Pancreas (tissue), 10 donors: ENCODE measurements around the gene HNRNPL. TPM values are rescaled to one million over a fixed set of nuclear protein-coding genes. Genes with fewer than 3 reads are reported as not detected.
"Not testable (repeated sequence)": the region's sequence is repeated elsewhere in the genome, so short reads cannot be mapped to it uniquely, and the experiment has no call there.

Experiments
- ATAC-seq, 4 donors: fragments of 200-7000 bp; cut with Tn5 transposase; one replicate each; pipeline versions ENCODE4 v1.8.0 to v1.9.1; 2020; ENCODE audit warnings: mild to moderate bottlenecking in 4 of 4, moderate library complexity in 4 of 4
- DNase-seq, 6 donors: peaks; one replicate each; pipeline ENCODE4 v3.0.0-alpha.2; 2020
- FAIRE-seq: peaks from 2 replicates; lab custom pipeline; 2012; peaks lifted over from hg19 to GRCh38; lab: Jason Lieb, UNC
- H3K27ac ChIP-seq, 4 donors: fragments of 200-600 bp; sonication (generic); 1 replicate in 3 of 4; 2 replicates in 1 of 4; pipeline versions ENCODE4 v1.5.0 to v1.8.0; 2020
- H3K27me3 ChIP-seq, 4 donors: fragments of 200-600 bp; one replicate each; pipeline ENCODE4 v1.8.0; 2021
- H3K36me3 ChIP-seq, 3 donors: fragments of 200-600 bp; sonication (generic) in 1 of 3; one replicate each; pipeline versions ENCODE4 v1.5.0 to v1.8.0; 2020 to 2021
- H3K4me1 ChIP-seq, 3 donors: fragments of 200-600 bp; one replicate each; pipeline ENCODE4 v1.8.0; 2021
- H3K4me3 ChIP-seq, 4 donors: fragments of 200-600 bp; sonication (generic) in 2 of 4; one replicate each; pipeline versions ENCODE4 v1.5.0 to v1.8.0; 2020 to 2021
- H3K9me3 ChIP-seq, 4 donors: fragments of 200-600 bp; one replicate each; pipeline ENCODE4 v1.8.0; 2021
- WGBS, 2 donors: extraction: QIAGEN DNeasy Blood & Tissue Kit; methylation state at CpG; one replicate each; pipeline ENCODE4 v1.1.7; 2013; 5-methylcytosine and 5-hydroxymethylcytosine counted together
- intact Hi-C, 3 donors: fragments of 100-400 bp; cut with DNase I; formaldehyde crosslinking; loops; one replicate each; pipeline versions ENCODE4 v1.11.1 to v1.14.2; 2022
- polyA plus RNA-seq, 2 donors: library from polyadenylated mRNA; stranded (reverse); fragments of 200-250 nt; gene quantifications; one replicate each; pipeline ENCODE4 v1.2.3, GENCODE V29; 2013
- total RNA-seq, 6 donors: library from RNA; stranded (reverse); fragmentation: NEBNext Ultra II Directional in 4 of 6; extraction: Animal tissue kit (Norgen Biotek cat#: 25700) in 4 of 6; gene quantifications; one replicate each; pipeline versions ENCODE4 v1.2.1 to v1.2.4, GENCODE V29; 2021 to 2023
- TF ChIP-seq, protein P1 (sequence below), 4 donors: fragments of 200-600 bp; sonication (generic) in 3 of 4; IDR thresholded peaks; one replicate each; pipeline versions ENCODE4 v1.5.0 to v1.8.0; 2021; ENCODE audit warnings: antibody characterized with exemption in 4 of 4
- donor health status: healthy with polysubstance abuse.
- donor health status: DM: no; HTN: no; CAD: no; lungs with moderate emphysema.
- donor health status: DM: no; HTN: no; CAD: no.
- donor health status: control.
- donor health status: control.
- donor health status: Bipolar disorder and iron deficiency.
- donor health status: DM: yes; HTN: yes; CAD: no.
- donor health status: DM: no; HTN: no; CAD: no.
- donor health status: DM: no; HTN: no; CAD: no.
- donor health status: DM: yes; HTN: yes; CAD: no.

HNRNPL gene
- total and polyA plus RNA-seq, 8 donors: 89.2 to 161 (median 127) TPM

GRCh38 chr19:38892841-38893240, 43.1 kb upstream of the HNRNPL start:
- Histone ChIP-seq H3K9me3 (no peaks in the 10 kb centered on the region), H3K4me1 (peaks cover 0 to under 1% (median 0%) of the 10 kb centered on the region in 3 donors), H3K36me3 (peaks cover 0 to 20% (median 0%) of the 10 kb centered on the region in 3 donors), H3K27me3 (no peaks in the 10 kb centered on the region), H3K27ac (no peak overlapping the region), H3K4me3 (no peak overlapping the region)
- TF ChIP-seq, protein P1, sequence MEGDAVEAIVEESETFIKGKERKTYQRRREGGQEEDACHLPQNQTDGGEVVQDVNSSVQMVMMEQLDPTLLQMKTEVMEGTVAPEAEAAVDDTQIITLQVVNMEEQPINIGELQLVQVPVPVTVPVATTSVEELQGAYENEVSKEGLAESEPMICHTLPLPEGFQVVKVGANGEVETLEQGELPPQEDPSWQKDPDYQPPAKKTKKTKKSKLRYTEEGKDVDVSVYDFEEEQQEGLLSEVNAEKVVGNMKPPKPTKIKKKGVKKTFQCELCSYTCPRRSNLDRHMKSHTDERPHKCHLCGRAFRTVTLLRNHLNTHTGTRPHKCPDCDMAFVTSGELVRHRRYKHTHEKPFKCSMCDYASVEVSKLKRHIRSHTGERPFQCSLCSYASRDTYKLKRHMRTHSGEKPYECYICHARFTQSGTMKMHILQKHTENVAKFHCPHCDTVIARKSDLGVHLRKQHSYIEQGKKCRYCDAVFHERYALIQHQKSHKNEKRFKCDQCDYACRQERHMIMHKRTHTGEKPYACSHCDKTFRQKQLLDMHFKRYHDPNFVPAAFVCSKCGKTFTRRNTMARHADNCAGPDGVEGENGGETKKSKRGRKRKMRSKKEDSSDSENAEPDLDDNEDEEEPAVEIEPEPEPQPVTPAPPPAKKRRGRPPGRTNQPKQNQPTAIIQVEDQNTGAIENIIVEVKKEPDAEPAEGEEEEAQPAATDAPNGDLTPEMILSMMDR (IDR thresholded peaks at IDR 0.05): no peak
- intact Hi-C loops: no loop called here
- DNase-seq: no peak
- ATAC-seq: no peak
- no peak for FAIRE-seq
- WGBS, 2 donors: 90% methylated on average over 5 of the region's 5 CpGs

DNA sequence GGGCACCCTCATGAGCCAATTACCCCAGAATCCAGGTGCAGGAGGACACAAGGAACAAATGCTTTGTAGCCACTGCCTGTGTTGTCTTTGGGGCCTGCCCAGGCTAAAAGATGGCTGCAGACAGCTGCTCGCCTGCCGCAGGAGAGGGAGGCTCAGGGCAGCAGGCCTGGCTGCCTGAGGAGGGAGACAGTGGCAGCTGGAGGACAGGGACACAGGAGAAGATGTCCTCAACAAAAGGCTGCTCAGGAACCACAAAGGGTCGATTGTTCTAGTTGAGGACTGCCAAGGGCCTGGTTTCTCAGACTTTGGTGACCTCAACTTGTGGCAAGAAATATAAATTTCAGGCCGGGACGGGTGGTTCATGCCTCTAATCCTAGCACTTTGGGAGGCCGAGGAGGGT, 42.0 kb upstream of the HNRNPL start:
- H3K36me3 ChIP-seq: peaks cover 0 to 20% (median 0%) of the 10 kb centered on the region in 3 donors
- H3K4me3 ChIP-seq: no peak overlapping the region
- DNase-seq (no peak), FAIRE-seq (no peak), ATAC-seq (no peak)
- WGBS, 2 donors: 83 to 84% methylated on average over 6 of the region's 6 CpGs
- no peak overlapping the region for H3K27ac ChIP-seq
- H3K9me3 ChIP-seq: no peaks in the 10 kb centered on the region
- no peaks in the 10 kb centered on the region for H3K4me1 ChIP-seq
- H3K27me3 ChIP-seq: no peaks in the 10 kb centered on the region
- TF ChIP-seq, protein P1 (IDR thresholded peaks at IDR 0.05): no peak
- intact Hi-C loops: no loop called here

DNA sequence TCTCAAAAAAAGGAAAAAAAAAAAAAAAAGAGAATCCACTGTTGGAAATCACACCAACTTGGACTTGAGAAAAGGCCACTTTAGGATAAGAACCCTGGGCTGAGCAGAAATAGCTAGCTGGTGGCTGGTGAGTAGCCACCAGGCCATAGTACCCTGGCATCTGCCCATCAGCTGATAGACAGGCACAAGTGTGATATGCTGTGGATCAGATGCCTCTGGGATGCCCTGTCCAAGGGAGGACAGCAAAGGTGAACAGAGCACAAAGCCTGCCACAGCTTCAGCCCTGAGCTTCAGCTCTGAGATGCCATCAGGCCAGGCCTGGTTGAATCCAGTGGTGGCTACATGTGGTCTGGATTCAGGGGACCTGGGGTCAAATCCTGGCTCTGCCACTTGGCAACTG, 40.9 kb upstream of the HNRNPL start:
- Histone ChIP-seq H3K27ac (no peak overlapping the region), H3K9me3 (no peaks in the 10 kb centered on the region), H3K4me1 (peaks cover 0 to 3% (median 0%) of the 10 kb centered on the region in 3 donors), H3K27me3 (no peaks in the 10 kb centered on the region), H3K4me3 (no peak overlapping the region), H3K36me3 (peaks cover 0 to 20% (median 0%) of the 10 kb centered on the region in 3 donors)
- intact Hi-C loops: no loop called here
- TF ChIP-seq, protein P1 (IDR thresholded peaks at IDR 0.05): no peak
- no peak for FAIRE-seq
- no peak for ATAC-seq
- DNase-seq: no peak

- WGBS, 2 donors: 86 to 90% methylated on average over 8 of the region's 8 CpGs
- H3K27me3 ChIP-seq: no peaks in the 10 kb centered on the region
- H3K9me3 ChIP-seq: no peaks in the 10 kb centered on the region
- H3K27ac ChIP-seq: no peak overlapping the region
- DNase-seq: no peak
- intact Hi-C loops: no loop called here
- TF ChIP-seq, protein P1 (IDR thresholded peaks at IDR 0.05): no peak
- no peak for ATAC-seq
- peaks cover 0 to 3% (median 0%) of the 10 kb centered on the region in 3 donors for H3K4me1 ChIP-seq
- no peak for FAIRE-seq
- peaks cover 0 to 20% (median 0%) of the 10 kb centered on the region in 3 donors for H3K36me3 ChIP-seq
- no peak overlapping the region for H3K4me3 ChIP-seq
Measured at GRCh38 chr19:38889803-38890202, 40.0 kb upstream of the HNRNPL start.

GRCh38 chr19:38888876-38889275, 39.1 kb upstream of the HNRNPL start:
- WGBS, 2 donors: 92 to 94% methylated on average over 17 of the region's 17 CpGs
- Histone ChIP-seq H3K9me3 (no peaks in the 10 kb centered on the region), H3K36me3 (peaks cover 0 to 20% (median 0%) of the 10 kb centered on the region in 3 donors), H3K4me1 (peaks cover 0 to 3% (median 0%) of the 10 kb centered on the region in 3 donors), H3K4me3 (no peak overlapping the region), H3K27me3 (no peaks in the 10 kb centered on the region), H3K27ac (no peak overlapping the region)
- intact Hi-C loops: no loop called here
- TF ChIP-seq, protein P1 (IDR thresholded peaks at IDR 0.05): no peak
- ATAC-seq (no peak), DNase-seq (no peak), FAIRE-seq (no peak)

GRCh38 chr19:38884691-38885090, 34.9 kb upstream of the HNRNPL start:
- H3K4me3 ChIP-seq, H3K4me1 ChIP-seq, H3K9me3 ChIP-seq, H3K27ac ChIP-seq, DNase-seq, H3K27me3 ChIP-seq, intact Hi-C loops, FAIRE-seq, ATAC-seq: not testable (repeated sequence)
- H3K36me3 ChIP-seq: peaks cover 0 to 17% (median 0%) of the 10 kb centered on the region in 3 donors
- WGBS, 2 donors: 92 to 100% methylated on average over 3 of the region's 3 CpGs
